T-helper 17 cell (primary cell): ENCODE data around the gene CACNA1E. TPM values are rescaled to one million over a fixed set of nuclear protein-coding genes. Genes with fewer than 3 reads are reported as not detected.
A peak's percentile ranks its signal among the peaks of the same experiment; 100 is the strongest.

ENCODE experiments used
- ATAC-seq: fragments of 150-1000 bp; cut with Tn5 transposase; 2 replicates; pipeline ENCODE4 v1.10.0; 2021; ENCODE audit warnings: mild to moderate bottlenecking, moderate library complexity
- DNase-seq, 3 donors: peaks; one replicate each; pipeline versions ENCODE4 v3.0.0 to v3.0.0-alpha.2; 2020 to 2021
- H3K9me3 ChIP-seq: one replicate; pipeline ENCODE4 v1.7.0; 2013; ENCODE audit warnings: low read length, mild to moderate bottlenecking; ENCODE audit not compliant: control insufficient read depth, poor library complexity, severe bottlenecking
- H3K27ac Mint-ChIP-seq: one replicate; pipeline ENCODE4 v1.8.0; 2022; ENCODE audit warnings: mild to moderate bottlenecking, moderate library complexity, mixed read lengths
- H3K27me3 Mint-ChIP-seq: one replicate; pipeline ENCODE4 v1.8.0; 2022; ENCODE audit warnings: mixed read lengths
- H3K36me3 Mint-ChIP-seq: one replicate; pipeline ENCODE4 v1.8.0; 2022; ENCODE audit warnings: low read depth, mixed read lengths
- H3K4me1 Mint-ChIP-seq: one replicate; pipeline ENCODE4 v1.8.0; 2022; ENCODE audit warnings: mild to moderate bottlenecking, mixed read lengths
- H3K4me3 Mint-ChIP-seq: one replicate; pipeline ENCODE4 v1.8.0; 2022; ENCODE audit warnings: mild to moderate bottlenecking, moderate library complexity, mixed read lengths
- total RNA-seq, 4 donors: library from RNA in 2 of 4; stranded (reverse) in 2 of 4; gene quantifications; one replicate each; pipeline ENCODE4 v1.2.3 and lab custom pipeline; 2022 to 2026

The CACNA1E gene
- total RNA-seq = not detected
- total RNA-seq (lab: John Stamatoyannopoulos, UW) = 0 reads per million in 2 donors

- no peak for ATAC-seq
Measured at GRCh38 chr1:181483285-181484195, at the start of gene CACNA1E. CACNA1E (plus strand) TSS chr1:181483517; CDS start chr1:181483745, 228 bp downstream.

GRCh38 chr1:181433931-181434330 is 49.4 kb upstream of the CACNA1E start:
- Mint-ChIP-seq H3K27ac (peak overlapping the region; percentile 24), H3K27me3 (peaks cover 50% of the 10 kb centered on the region), H3K36me3 (peaks cover 4% of the 10 kb centered on the region), H3K4me3 (no peak overlapping the region), H3K4me1 (no peaks in the 10 kb centered on the region)
- DNase-seq (no peak), ATAC-seq (no peak)
- H3K9me3 ChIP-seq = no peaks in the 10 kb centered on the region

More at GRCh38 chr1:181483285-181484195, at the start of gene CACNA1E:
- Mint-ChIP-seq H3K4me1 (peaks cover 19% of the 10 kb centered on the region), H3K27me3 (peaks cover 92% of the 10 kb centered on the region), H3K4me3 (peak within 1 kb of the TSS; percentile 63), H3K27ac (no peak within 1 kb of the TSS), H3K36me3 (peaks cover 5% of the 10 kb centered on the region)
- no peaks in the 10 kb centered on the region for H3K9me3 ChIP-seq
- no peak for DNase-seq

DNA sequence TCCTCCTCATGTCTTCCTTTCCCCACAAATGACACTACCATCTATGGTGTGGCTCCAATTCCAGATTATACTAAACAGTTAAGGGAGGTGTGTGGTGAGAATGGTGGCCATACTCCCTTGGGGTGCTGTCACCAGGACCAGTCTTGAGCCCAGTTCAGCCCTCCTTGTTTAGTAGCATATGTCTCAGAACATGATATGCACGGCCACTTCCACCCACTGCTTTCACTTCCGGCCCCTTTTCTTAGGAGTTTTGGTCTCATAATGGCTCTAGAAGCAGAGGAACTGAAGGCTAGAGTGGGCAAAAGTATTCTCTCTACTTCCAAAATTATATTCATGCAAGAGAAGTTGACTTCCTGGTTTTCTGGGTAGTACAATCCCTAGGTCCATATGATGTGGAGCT is 45.3 kb upstream of the CACNA1E start:
- no peaks in the 10 kb centered on the region for H3K9me3 ChIP-seq
- H3K4me3 Mint-ChIP-seq = no peak overlapping the region
- ATAC-seq = no peak
- no peak for DNase-seq
- H3K27ac Mint-ChIP-seq = no peak overlapping the region
- H3K27me3 Mint-ChIP-seq = peaks cover 54% of the 10 kb centered on the region
- H3K4me1 Mint-ChIP-seq = no peaks in the 10 kb centered on the region
- H3K36me3 Mint-ChIP-seq = peaks cover 4% of the 10 kb centered on the region

GRCh38 chr1:181440510-181440909 is 42.8 kb upstream of the CACNA1E start:
- no peak for ATAC-seq
- no peak overlapping the region for H3K4me3 Mint-ChIP-seq
- peaks cover 4% of the 10 kb centered on the region for H3K36me3 Mint-ChIP-seq
- H3K4me1 Mint-ChIP-seq = peaks cover 4% of the 10 kb centered on the region
- H3K9me3 ChIP-seq = no peaks in the 10 kb centered on the region
- no peak overlapping the region for H3K27ac Mint-ChIP-seq
- peaks cover 36% of the 10 kb centered on the region for H3K27me3 Mint-ChIP-seq
- no peak for DNase-seq

DNA sequence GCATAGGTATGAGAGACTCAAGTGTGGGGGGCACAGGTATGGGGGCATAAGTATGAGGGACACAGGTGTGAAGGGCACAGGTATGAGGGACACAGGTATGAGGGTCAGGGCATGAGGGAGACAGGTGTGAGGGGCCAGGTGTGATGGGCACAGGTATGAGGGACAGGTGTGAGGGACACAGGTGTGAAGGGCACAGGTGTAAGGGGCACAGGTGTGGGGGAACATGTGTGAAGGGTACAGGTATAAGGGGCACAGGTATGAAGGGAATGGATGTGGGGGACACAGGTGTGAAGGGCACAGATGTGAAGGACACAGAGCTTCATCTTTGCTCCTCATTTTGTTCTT is 41.2 kb upstream of the CACNA1E start:
- peaks cover 4% of the 10 kb centered on the region for H3K36me3 Mint-ChIP-seq
- peaks cover 4% of the 10 kb centered on the region for H3K4me1 Mint-ChIP-seq
- no peak overlapping the region for H3K4me3 Mint-ChIP-seq
- H3K27me3 Mint-ChIP-seq = peaks cover 22% of the 10 kb centered on the region
- DNase-seq (no peak), ATAC-seq (no peak)
- H3K27ac Mint-ChIP-seq = no peak overlapping the region
- H3K9me3 ChIP-seq = no peaks in the 10 kb centered on the region

- no peaks in the 10 kb centered on the region for H3K9me3 ChIP-seq
- Mint-ChIP-seq H3K4me3 (no peak overlapping the region), H3K4me1 (peaks cover 4% of the 10 kb centered on the region), H3K27me3 (peaks cover 11% of the 10 kb centered on the region), H3K36me3 (peaks cover 3% of the 10 kb centered on the region), H3K27ac (no peak overlapping the region)
- DNase-seq = no peak
- no peak for ATAC-seq
Measured at GRCh38 chr1:181443231-181443853, 40.0 kb upstream of the CACNA1E start.

GRCh38 chr1:181445436-181445835 is 37.9 kb upstream of the CACNA1E start:
- no peak for DNase-seq
- no peaks in the 10 kb centered on the region for H3K9me3 ChIP-seq
- no peak overlapping the region for H3K27ac Mint-ChIP-seq
- H3K27me3 Mint-ChIP-seq = peaks cover 11% of the 10 kb centered on the region
- H3K36me3 Mint-ChIP-seq = peaks cover 3% of the 10 kb centered on the region
- peaks cover 4% of the 10 kb centered on the region for H3K4me1 Mint-ChIP-seq
- H3K4me3 Mint-ChIP-seq = no peak overlapping the region
- no peak for ATAC-seq

DNA sequence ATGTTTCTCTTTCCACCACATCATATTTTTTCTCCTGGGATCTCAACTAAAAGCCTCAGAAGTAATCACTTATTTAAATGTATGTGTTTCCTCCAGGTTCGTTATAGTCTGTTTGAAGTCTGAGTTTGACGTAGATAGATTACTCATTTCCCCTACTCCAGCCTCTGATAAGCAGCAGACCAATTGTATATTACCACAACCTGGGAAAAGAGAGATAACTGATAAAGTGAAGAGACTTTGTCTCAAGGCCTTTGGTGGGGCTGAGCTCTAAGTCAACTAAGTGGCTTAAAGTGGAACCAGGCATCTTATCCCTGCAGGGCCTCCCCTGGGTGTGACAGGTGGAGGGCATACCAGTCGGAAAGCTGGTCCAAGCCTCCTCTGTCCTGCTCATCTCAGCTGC is 34.9 kb upstream of the CACNA1E start:
- Mint-ChIP-seq H3K27me3 (peaks cover 11% of the 10 kb centered on the region), H3K36me3 (peaks cover 3% of the 10 kb centered on the region), H3K4me1 (peaks cover 2% of the 10 kb centered on the region), H3K27ac (no peak overlapping the region), H3K4me3 (no peak overlapping the region)
- DNase-seq (no peak), ATAC-seq (no peak)
- no peaks in the 10 kb centered on the region for H3K9me3 ChIP-seq

GRCh38 chr1:181451661-181452230 is 31.6 kb upstream of the CACNA1E start:
- H3K36me3 Mint-ChIP-seq = no peaks in the 10 kb centered on the region
- H3K27me3 Mint-ChIP-seq = peaks cover 9% of the 10 kb centered on the region
- H3K9me3 ChIP-seq = no peaks in the 10 kb centered on the region
- DNase-seq = no peak
- H3K4me3 Mint-ChIP-seq = no peak overlapping the region
- no peak overlapping the region for H3K27ac Mint-ChIP-seq
- H3K4me1 Mint-ChIP-seq = no peaks in the 10 kb centered on the region
- ATAC-seq = no peak

DNA sequence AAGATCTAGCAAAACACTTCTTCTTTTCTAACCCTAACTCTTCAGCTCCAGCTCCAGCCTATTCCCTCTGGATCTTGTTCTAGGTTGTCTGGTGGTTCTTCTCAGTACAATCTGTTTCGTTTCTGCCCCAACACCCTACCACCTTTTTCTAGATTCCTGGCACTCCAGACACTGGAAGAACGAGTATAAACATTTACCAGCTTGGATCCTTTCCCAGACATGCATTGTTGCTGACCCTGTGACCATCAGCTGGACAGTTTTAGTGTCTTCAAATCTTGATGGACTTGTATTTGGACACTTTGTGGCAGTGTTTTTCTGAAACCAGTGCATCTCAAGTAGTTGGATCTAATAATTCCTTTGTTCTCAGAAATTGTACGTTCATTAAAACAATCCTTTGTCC is 30.6 kb upstream of the CACNA1E start:
- H3K4me1 Mint-ChIP-seq = no peaks in the 10 kb centered on the region
- H3K27ac Mint-ChIP-seq = no peak overlapping the region
- no peaks in the 10 kb centered on the region for H3K9me3 ChIP-seq
- H3K27me3 Mint-ChIP-seq = peaks cover 18% of the 10 kb centered on the region
- DNase-seq = no peak
- no peak for ATAC-seq
- H3K36me3 Mint-ChIP-seq = no peaks in the 10 kb centered on the region
- H3K4me3 Mint-ChIP-seq = no peak overlapping the region

GRCh38 chr1:181453541-181454201 is 29.6 kb upstream of the CACNA1E start:
- ATAC-seq (no peak), DNase-seq (no peak)
- H3K27ac Mint-ChIP-seq = no peak overlapping the region
- H3K27me3 Mint-ChIP-seq = peaks cover 21% of the 10 kb centered on the region
- no peaks in the 10 kb centered on the region for H3K9me3 ChIP-seq
- no peaks in the 10 kb centered on the region for H3K4me1 Mint-ChIP-seq
- H3K36me3 Mint-ChIP-seq = no peaks in the 10 kb centered on the region
- no peak overlapping the region for H3K4me3 Mint-ChIP-seq

GRCh38 chr1:181456551-181456950 is 26.8 kb upstream of the CACNA1E start:
- Mint-ChIP-seq H3K27ac (no peak overlapping the region), H3K27me3 (peaks cover 29% of the 10 kb centered on the region), H3K4me3 (no peak overlapping the region), H3K4me1 (no peaks in the 10 kb centered on the region), H3K36me3 (no peaks in the 10 kb centered on the region)
- no peaks in the 10 kb centered on the region for H3K9me3 ChIP-seq
- ATAC-seq = no peak
- no peak for DNase-seq

DNA sequence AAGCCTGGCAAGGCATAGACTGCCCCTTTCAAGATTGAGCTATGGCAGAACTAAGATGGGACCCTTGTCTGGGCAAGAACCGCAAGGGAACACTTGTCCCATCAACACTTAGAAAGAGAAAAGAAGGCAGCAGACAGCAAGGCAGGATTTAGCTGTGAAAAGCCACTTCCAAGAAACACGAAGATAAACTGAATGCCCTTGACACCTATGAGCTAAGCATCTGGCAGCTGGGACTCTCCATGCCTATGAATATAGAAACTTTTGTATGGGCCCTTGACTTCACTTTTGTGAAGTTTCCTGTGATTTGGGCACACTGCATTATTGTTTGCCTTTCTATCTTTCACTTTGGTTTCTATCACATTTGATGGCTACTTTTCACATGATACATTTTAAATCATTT is 24.9 kb upstream of the CACNA1E start:
- no peak overlapping the region for H3K27ac Mint-ChIP-seq
- no peaks in the 10 kb centered on the region for H3K4me1 Mint-ChIP-seq
- H3K4me3 Mint-ChIP-seq = no peak overlapping the region
- no peaks in the 10 kb centered on the region for H3K36me3 Mint-ChIP-seq
- peaks cover 29% of the 10 kb centered on the region for H3K27me3 Mint-ChIP-seq
- no peaks in the 10 kb centered on the region for H3K9me3 ChIP-seq
- no peak for DNase-seq
- no peak for ATAC-seq
